Ovary (tissue), 9 donors: Measurements from ENCODE around the gene BRSK2. TPM values are rescaled to one million over a fixed set of nuclear protein-coding genes. Genes with fewer than 3 reads are reported as not detected.
"Not testable (repeated sequence)": the region's sequence is repeated elsewhere in the genome, so short reads cannot be mapped to it uniquely, and the experiment has no call there.

Source experiments
- DNase-seq, 5 donors: peaks; one replicate each; pipeline ENCODE4 v3.0.0-alpha.2; 2019 to 2020
- H3K27ac ChIP-seq, 2 donors: fragments of 200-600 bp; one replicate each; pipeline versions ENCODE4 v1.5.1 to v1.8.0; 2019 to 2022
- H3K27me3 ChIP-seq: fragments of 200-600 bp; one replicate; pipeline ENCODE4 v1.8.0; 2022
- H3K36me3 ChIP-seq: fragments of 200-600 bp; sonication (generic); one replicate; pipeline ENCODE4 v1.5.1; 2019
- H3K4me1 ChIP-seq: one replicate; pipeline ENCODE4 v1.8.1; 2013; ENCODE audit warnings: mild to moderate bottlenecking, moderate library complexity; ENCODE audit not compliant: insufficient read depth
- H3K4me3 ChIP-seq: fragments of 200-600 bp; sonication (generic); one replicate; pipeline ENCODE4 v1.5.1; 2017
- H3K9me3 ChIP-seq, 2 donors: fragments of 200-600 bp in 1 of 2; sonication (generic) in 1 of 2; one replicate each; pipeline versions ENCODE4 v1.5.1 to v1.8.1; 2013 to 2019; ENCODE audit warnings: mild to moderate bottlenecking in 1 of 2, moderate library complexity in 1 of 2
- CTCF ChIP-seq, 3 donors: fragments of 450-650 bp in 2 of 3; fragments of 200-600 bp in 1 of 3; IDR thresholded peaks; one replicate each; pipeline versions ENCODE4 v1.5.1 to v1.8.0; 2016 to 2022; ENCODE audit warnings: antibody characterized with exemption in 3 of 3, mild to moderate bottlenecking in 1 of 3
- EP300 ChIP-seq: sonication (generic); formaldehyde crosslinking; IDR thresholded peaks from one replicate; pipeline ENCODE4 v1.6.1; 2017; ENCODE audit warnings: antibody characterized with exemption
- POLR2A ChIP-seq: fragments of 450-650 bp; IDR thresholded peaks from one replicate; pipeline ENCODE4 v1.6.1; 2017; ENCODE audit warnings: antibody characterized with exemption, mild to moderate bottlenecking, moderate library complexity
- WGBS, 3 donors: extraction: QIAGEN DNeasy Blood & Tissue Kit in 1 of 3; methylation state at CpG; one replicate each; pipeline versions ENCODE4 v1.1.5 to v1.1.7; 2013 to 2017; 5-methylcytosine and 5-hydroxymethylcytosine counted together
- intact Hi-C, 4 donors: fragments of 100-400 bp; cut with DNase I; formaldehyde crosslinking; loops; one replicate each; pipeline versions ENCODE4 v1.11.0 to v1.15.1; 2022 to 2023
- polyA plus RNA-seq, 2 donors: library from polyadenylated mRNA; stranded (reverse); fragments of 200-250 nt in 1 of 2; fragments of 350-450 nt in 1 of 2; fragmentation: Illumina TruSeq in 1 of 2; extraction: RNeasy Lipid Tissue Mini Kit (QIAGEN cat#74804) in 1 of 2; gene quantifications; one replicate each; pipeline ENCODE4 v1.2.3, GENCODE V29; 2013 to 2014
- total RNA-seq, 7 donors: library from RNA; depleted of rRNA in 2 of 7; stranded (reverse); fragments of >200 nt in 2 of 7; fragmentation: NEBNext Ultra II Directional in 3 of 7; extraction: Animal tissue kit (Norgen Biotek cat#: 25700) in 3 of 7; gene quantifications; one replicate each; pipeline versions ENCODE4 v1.1.0 to v1.2.4, GENCODE V29; 2016 to 2023
- donor health status: DM: no; HTN: no; CAD: no; lungs with moderate emphysema.
- donor health status: DM: no; HTN: no; CAD: no.
- donor health status: Bipolar disorder and iron deficiency.
- donor health status: DM: yes; HTN: yes; CAD: no.
- donor health status: DM: no; HTN: no; CAD: no.
- donor health status: DM: yes; HTN: yes; CAD: no.

The BRSK2 gene
- total and polyA plus RNA-seq, 9 donors: 0.22 to 1.5 (median 0.52) TPM

GRCh38 chr11:1433568-1433967 is 43.8 kb downstream of the BRSK2 start:
- H3K4me1 ChIP-seq: peaks cover 5% of the 10 kb centered on the region
- H3K27ac ChIP-seq: no peak overlapping the region
- WGBS, 3 donors: 73 to 79% (median 79%) methylated on average over 15 of the region's 15 CpGs
- no peaks in the 10 kb centered on the region for H3K27me3 ChIP-seq
- no peaks in the 10 kb centered on the region for H3K9me3 ChIP-seq
- DNase-seq: no peak
- H3K4me3 ChIP-seq: no peak overlapping the region
- H3K36me3 ChIP-seq: no peaks in the 10 kb centered on the region
- TF ChIP-seq CTCF (IDR thresholded peaks at IDR 0.05): no peak
- TF ChIP-seq EP300: no peak
- TF ChIP-seq POLR2A: no peak
- intact Hi-C loops: no loop called here

GRCh38 chr11:1433977-1434640 is 44.4 kb downstream of the BRSK2 start:
- H3K27me3 ChIP-seq: no peaks in the 10 kb centered on the region
- H3K9me3 ChIP-seq: no peaks in the 10 kb centered on the region
- TF ChIP-seq POLR2A (no peak), EP300 (no peak), CTCF (IDR thresholded peaks at IDR 0.05) (no peak)
- H3K36me3 ChIP-seq: no peaks in the 10 kb centered on the region
- intact Hi-C loops: no loop called here
- H3K4me1 ChIP-seq: peaks cover 5% of the 10 kb centered on the region
- no peak overlapping the region for H3K27ac ChIP-seq
- WGBS, 3 donors: 65 to 75% (median 72%) methylated on average over 25 to 29 of the region's 29 CpGs
- DNase-seq: no peak
- no peak overlapping the region for H3K4me3 ChIP-seq

GRCh38 chr11:1435479-1435819 is 45.7 kb downstream of the BRSK2 start:
- intact Hi-C loops, H3K9me3 ChIP-seq, H3K27ac ChIP-seq, H3K4me3 ChIP-seq, H3K4me1 ChIP-seq, H3K27me3 ChIP-seq, H3K36me3 ChIP-seq, DNase-seq: not testable (repeated sequence)
- WGBS, 3 donors: 72 to 82% (median 80%) methylated on average over 13 to 18 of the region's 20 CpGs

- Histone ChIP-seq H3K9me3 (no peaks in the 10 kb centered on the region), H3K4me1 (peaks cover 5% of the 10 kb centered on the region), H3K36me3 (no peaks in the 10 kb centered on the region), H3K4me3 (no peak overlapping the region), H3K27me3 (no peaks in the 10 kb centered on the region), H3K27ac (no peak overlapping the region)
- DNase-seq: no peak
- TF ChIP-seq POLR2A (no peak), CTCF (IDR thresholded peaks at IDR 0.05) (no peak), EP300 (no peak)
- intact Hi-C loops: no loop called here
- 4 to 9% (median 4%) methylated on average over 11 to 29 of the region's 29 CpGs for WGBS, 3 donors
Measured at GRCh38 chr11:1435820-1436467, 46.2 kb downstream of the BRSK2 start.

GRCh38 chr11:1436468-1437039 is 46.8 kb downstream of the BRSK2 start:
- Histone ChIP-seq H3K9me3 (no peaks in the 10 kb centered on the region), H3K4me3 (no peak overlapping the region), H3K27me3 (no peaks in the 10 kb centered on the region), H3K27ac (no peak overlapping the region), H3K4me1 (peaks cover 5% of the 10 kb centered on the region), H3K36me3 (no peaks in the 10 kb centered on the region)
- no peak for DNase-seq
- TF ChIP-seq POLR2A (no peak), EP300 (no peak), CTCF (IDR thresholded peaks at IDR 0.05) (no peak)
- WGBS, 3 donors: 13 to 25% (median 15%) methylated on average over 13 of the region's 13 CpGs
- intact Hi-C loops: no loop called here
